GM23338 (cell line): ENCODE measurements around the gene ANO6. TPM values are rescaled to one million over a fixed set of nuclear protein-coding genes. Genes with fewer than 3 reads are reported as not detected.
"Not testable (repeated sequence)": the region's sequence is repeated elsewhere in the genome, so short reads cannot be mapped to it uniquely, and the experiment has no call there.

Experiments used
- ATAC-seq: fragments of 200-7000 bp; cut with Tn5 transposase; 3 replicates; pipeline ENCODE4 v1.9.1; 2020
- DNase-seq: peaks from one replicate; pipeline ENCODE4 v3.0.0-alpha.2; 2015; ENCODE audit warnings: low spot score
- H2AFZ ChIP-seq: fragments of 200-600 bp; sonication (generic); 2 replicates; pipeline ENCODE4 v1.8.0; 2016; ENCODE audit warnings: antibody characterized with exemption, mild to moderate bottlenecking, moderate library complexity
- H3F3A ChIP-seq: fragments of 200-600 bp; sonication (generic); replicated peaks from 2 replicates; pipeline ENCODE4 v1.8.0; 2017; ENCODE audit warnings: antibody characterized with exemption, mixed run types, low read depth
- H3K27ac ChIP-seq: fragments of 200-600 bp; sonication (generic); 2 replicates; pipeline ENCODE4 v1.6.1; 2016; ENCODE audit warnings: low read depth
- H3K27me3 ChIP-seq: fragments of 200-600 bp; sonication (generic); 2 replicates; pipeline ENCODE4 v1.8.0; 2016; ENCODE audit warnings: mild to moderate bottlenecking, mixed run types, moderate library complexity; ENCODE audit not compliant: insufficient read depth
- H3K36me3 ChIP-seq: fragments of 200-600 bp; sonication (generic); 2 replicates; pipeline ENCODE4 v1.8.0; 2016; ENCODE audit warnings: mild to moderate bottlenecking; ENCODE audit not compliant: insufficient read depth
- H3K4me1 ChIP-seq: fragments of 200-600 bp; sonication (generic); 2 replicates; pipeline ENCODE4 v1.8.0; 2016; ENCODE audit warnings: mild to moderate bottlenecking, moderate library complexity; ENCODE audit not compliant: insufficient read depth
- H3K4me2 ChIP-seq: fragments of 200-600 bp; sonication (generic); 2 replicates; pipeline ENCODE4 v1.7.1; 2017; ENCODE audit warnings: mixed run types
- H3K4me3 ChIP-seq: fragments of 200-600 bp; sonication (generic); 2 replicates; pipeline ENCODE4 v1.6.1; 2016; ENCODE audit warnings: mixed run types
- H3K79me2 ChIP-seq: fragments of 200-600 bp; sonication (generic); replicated peaks from 2 replicates; pipeline ENCODE4 v1.8.0; 2017; ENCODE audit warnings: mild to moderate bottlenecking; ENCODE audit not compliant: insufficient read depth
- H3K9me2 ChIP-seq: fragments of 200-600 bp; sonication (generic); 2 replicates; pipeline ENCODE4 v1.8.0; 2017; ENCODE audit not compliant: insufficient read depth
- H4K20me1 ChIP-seq: fragments of 200-600 bp; sonication (generic); replicated peaks from 2 replicates; pipeline ENCODE4 v1.8.0; 2017; ENCODE audit warnings: mild to moderate bottlenecking; ENCODE audit not compliant: insufficient read depth
- H3K27ac Mint-ChIP-seq: 2 replicates; pipeline ENCODE4 v1.8.0; 2020; ENCODE audit warnings: inconsistent platforms, mild to moderate bottlenecking, moderate library complexity, mixed read lengths
- H3K27me3 Mint-ChIP-seq: 3 replicates; pipeline ENCODE4 v1.8.0; 2022; ENCODE audit warnings: low read depth, mild to moderate bottlenecking, moderate library complexity, mixed read lengths, inconsistent platforms; ENCODE audit not compliant: insufficient read depth, poor library complexity
- H3K36me3 Mint-ChIP-seq: 3 replicates; pipeline ENCODE4 v1.8.0; 2021; ENCODE audit warnings: low read depth, mild to moderate bottlenecking, inconsistent platforms, moderate library complexity, mixed read lengths
- H3K4me1 Mint-ChIP-seq: 3 replicates; pipeline ENCODE4 v1.8.0; 2020; ENCODE audit warnings: mild to moderate bottlenecking, inconsistent platforms, mixed read lengths
- H3K4me3 Mint-ChIP-seq: 3 replicates; pipeline ENCODE4 v1.8.0; 2021; ENCODE audit warnings: moderate library complexity, mild to moderate bottlenecking, inconsistent platforms, mixed read lengths
- H3K9me3 Mint-ChIP-seq: 3 replicates; pipeline ENCODE4 v1.8.0; 2020; ENCODE audit warnings: moderate library complexity, mild to moderate bottlenecking, inconsistent platforms, mixed read lengths
- POLR2AphosphoS5 ChIP-seq: IDR thresholded peaks from 2 replicates; pipeline ENCODE4 v1.6.1; 2016; ENCODE audit warnings: antibody characterized with exemption, low read depth
- polyA plus RNA-seq: library from polyadenylated mRNA; unstranded; fragments of >200 nt; fragmentation: Nextera tagmentation; extraction: Ambion mirVana; gene quantifications from 2 replicates; pipeline ENCODE4 v1.2.1, GENCODE V29; 2016
- total RNA-seq: library from RNA; depleted of rRNA; stranded (reverse); fragments of >200 nt; shearing (Covaris generic); gene quantifications from 2 replicates; pipeline ENCODE4 v1.2.3, GENCODE V29; 2014
- TF ChIP-seq, protein P1 (sequence below), 2 experiments: fragments of 200-600 bp in 1 of 2; sonication (generic) in 1 of 2; conservative IDR thresholded peaks; 2 replicates each; pipeline versions ENCODE4 v1.5.1 to v1.6.1; 2016 to 2017; ENCODE audit warnings: antibody characterized with exemption in 2 of 2, low read depth in 2 of 2, mild to moderate bottlenecking in 2 of 2, moderate library complexity in 1 of 2

The ANO6 gene
- total and polyA plus RNA-seq, 2 experiments from 2014 or later: 21.1 to 48.9 TPM

DNA sequence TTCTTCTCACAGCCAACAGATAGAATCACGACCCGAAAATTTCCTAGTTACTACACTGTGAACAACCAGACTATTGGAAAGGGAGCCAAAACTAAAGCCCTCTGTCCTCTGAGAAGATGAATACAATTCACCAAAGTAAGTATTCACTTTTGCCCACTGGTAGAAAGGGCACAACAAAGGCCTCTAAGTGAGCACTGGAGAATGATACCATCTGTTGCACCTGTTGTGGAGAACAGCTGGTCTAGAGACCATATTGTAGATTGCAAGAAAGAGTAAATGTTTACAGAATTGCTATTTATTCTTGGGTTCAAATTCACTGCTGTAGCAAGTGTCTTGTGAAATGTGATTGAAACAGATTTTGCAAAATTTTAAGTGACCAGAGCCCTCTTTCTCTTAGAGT, 46.9 kb upstream of the ANO6 start (continued):
- TF ChIP-seq, protein P1, sequence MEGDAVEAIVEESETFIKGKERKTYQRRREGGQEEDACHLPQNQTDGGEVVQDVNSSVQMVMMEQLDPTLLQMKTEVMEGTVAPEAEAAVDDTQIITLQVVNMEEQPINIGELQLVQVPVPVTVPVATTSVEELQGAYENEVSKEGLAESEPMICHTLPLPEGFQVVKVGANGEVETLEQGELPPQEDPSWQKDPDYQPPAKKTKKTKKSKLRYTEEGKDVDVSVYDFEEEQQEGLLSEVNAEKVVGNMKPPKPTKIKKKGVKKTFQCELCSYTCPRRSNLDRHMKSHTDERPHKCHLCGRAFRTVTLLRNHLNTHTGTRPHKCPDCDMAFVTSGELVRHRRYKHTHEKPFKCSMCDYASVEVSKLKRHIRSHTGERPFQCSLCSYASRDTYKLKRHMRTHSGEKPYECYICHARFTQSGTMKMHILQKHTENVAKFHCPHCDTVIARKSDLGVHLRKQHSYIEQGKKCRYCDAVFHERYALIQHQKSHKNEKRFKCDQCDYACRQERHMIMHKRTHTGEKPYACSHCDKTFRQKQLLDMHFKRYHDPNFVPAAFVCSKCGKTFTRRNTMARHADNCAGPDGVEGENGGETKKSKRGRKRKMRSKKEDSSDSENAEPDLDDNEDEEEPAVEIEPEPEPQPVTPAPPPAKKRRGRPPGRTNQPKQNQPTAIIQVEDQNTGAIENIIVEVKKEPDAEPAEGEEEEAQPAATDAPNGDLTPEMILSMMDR (conservative IDR thresholded peaks at IDR 0.05; ENCODE audit: low read depth in 2 of 2): no peak

DNA sequence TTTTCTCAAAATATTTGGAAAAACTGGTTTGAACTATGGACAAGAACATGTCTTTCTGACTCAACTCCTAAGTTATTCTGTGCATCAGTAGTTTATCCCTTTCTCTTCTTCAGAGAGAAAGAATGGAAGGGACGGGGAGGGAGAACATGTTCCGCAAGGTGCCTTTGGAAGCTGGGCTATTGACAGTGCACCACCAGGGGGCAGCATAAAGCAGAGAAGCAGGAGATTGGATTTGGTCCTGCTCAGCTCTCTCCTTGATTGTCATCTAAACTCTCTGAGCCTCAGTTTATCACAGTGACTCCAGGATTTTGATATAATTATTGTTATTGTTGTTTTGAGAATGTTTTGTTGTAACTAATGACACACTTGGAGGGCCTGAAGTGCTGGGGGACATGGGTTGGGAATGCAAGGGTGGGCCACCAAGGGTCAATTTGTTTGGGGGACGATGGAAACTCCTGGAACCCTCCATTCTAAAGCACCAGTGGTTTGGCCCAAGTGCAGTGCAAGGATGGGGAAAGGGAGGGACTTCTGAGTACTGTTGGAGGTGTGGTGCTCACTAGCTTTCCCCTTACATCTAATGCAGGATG, 45.3 kb upstream of the ANO6 start:
- DNase-seq (peak; percentile 94), ATAC-seq (peak; percentile 90)
- no peaks in the 10 kb centered on the region for H3K27me3 ChIP-seq
- H3F3A ChIP-seq: no peaks in the 10 kb centered on the region
- H3K4me3 Mint-ChIP-seq: no peak overlapping the region
- peaks cover 20% of the 10 kb centered on the region for H3K36me3 Mint-ChIP-seq
- H3K36me3 ChIP-seq: peaks cover 8% of the 10 kb centered on the region
- peaks cover 6% of the 10 kb centered on the region; the same call in 2 of the 3 replicates for H3K9me3 Mint-ChIP-seq
- no peak overlapping the region for H3K27ac ChIP-seq
- H3K4me1 ChIP-seq: no peaks in the 10 kb centered on the region
- H3K9me2 ChIP-seq: no peaks in the 10 kb centered on the region
- H3K4me3 ChIP-seq: no peak overlapping the region
- TF ChIP-seq POLR2AphosphoS5: no peak
- TF ChIP-seq, protein P1 (conservative IDR thresholded peaks at IDR 0.05; ENCODE audit: low read depth in 2 of 2): peak; percentile 96 to 98
- H3K27ac Mint-ChIP-seq: no peak overlapping the region
- no peak overlapping the region for H2AFZ ChIP-seq
- H3K79me2 ChIP-seq: no peaks in the 10 kb centered on the region
- no peak overlapping the region for H3K4me2 ChIP-seq
- H3K27me3 Mint-ChIP-seq: no peaks in the 10 kb centered on the region
- no peaks in the 10 kb centered on the region for H4K20me1 ChIP-seq
- no peaks in the 10 kb centered on the region for H3K4me1 Mint-ChIP-seq

DNA sequence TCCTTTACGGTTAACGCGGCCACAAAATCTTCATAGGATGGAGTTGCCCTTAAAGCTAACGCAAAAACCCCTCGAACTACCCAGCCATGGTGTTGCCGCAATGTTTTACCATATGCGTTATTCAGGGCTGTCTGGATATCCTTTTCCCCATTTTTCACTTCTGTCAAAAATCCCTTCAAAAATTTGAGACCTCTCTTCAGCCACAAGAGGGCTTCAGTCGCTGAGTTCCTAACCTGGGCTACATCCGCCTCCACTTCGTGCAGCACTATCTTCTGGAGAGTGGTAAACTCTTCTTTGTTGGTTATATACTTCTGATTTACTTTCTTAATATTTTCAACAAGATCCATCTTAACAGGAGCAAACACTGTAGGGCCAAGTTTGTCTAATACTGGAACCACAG, 42.6 kb upstream of the ANO6 start:
- H3F3A ChIP-seq, H3K27me3 ChIP-seq, H3K4me1 ChIP-seq, H3K27ac ChIP-seq, H3K4me2 ChIP-seq, H3K27me3 Mint-ChIP-seq, H2AFZ ChIP-seq, H3K4me3 ChIP-seq, H3K79me2 ChIP-seq, H3K27ac Mint-ChIP-seq, H3K4me3 Mint-ChIP-seq, H3K9me2 ChIP-seq, H4K20me1 ChIP-seq, H3K4me1 Mint-ChIP-seq: not testable (repeated sequence)
- peaks cover 23% of the 10 kb centered on the region for H3K36me3 ChIP-seq
- TF ChIP-seq, protein P1 (conservative IDR thresholded peaks at IDR 0.05; ENCODE audit: low read depth in 2 of 2): peak; percentile 46 to 72
- ATAC-seq (peak; percentile 69), DNase-seq (peak; percentile 26)
- Mint-ChIP-seq H3K9me3 (peaks cover 34% of the 10 kb centered on the region), H3K36me3 (peaks cover 48% of the 10 kb centered on the region)
